NCI-H146 (cell line): ENCODE measurements around the gene GFY.

Experiments used
- DNase-seq: peaks from one replicate; lab custom pipeline; 2025; lab: John Stamatoyannopoulos, UW

The GFY gene

DNA sequence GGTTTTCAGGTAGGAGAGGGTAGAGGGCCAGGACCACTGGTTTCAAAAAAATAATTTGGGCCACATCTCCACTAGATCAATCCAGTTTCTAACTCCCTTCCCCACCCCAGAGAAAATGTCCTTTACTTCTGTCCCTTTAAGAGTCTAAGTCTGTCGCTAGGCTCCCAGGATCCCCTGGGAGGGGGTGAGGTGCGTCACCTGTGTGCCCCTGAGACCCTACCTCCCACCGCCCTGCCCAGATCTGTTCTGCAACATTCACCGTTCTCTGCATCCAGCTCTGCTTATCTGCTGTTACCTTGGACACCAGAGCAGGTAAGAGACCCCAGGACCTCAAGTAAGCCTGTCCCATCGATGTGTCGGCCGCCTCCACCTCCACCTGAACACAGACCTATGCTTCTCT, at the start of gene GFY:
GFY (plus strand) TSS at position 211 of the 400 bp plus-strand sequence. CDS start 1,043 bp downstream, outside the sequence.
- no peak for DNase-seq

DNA sequence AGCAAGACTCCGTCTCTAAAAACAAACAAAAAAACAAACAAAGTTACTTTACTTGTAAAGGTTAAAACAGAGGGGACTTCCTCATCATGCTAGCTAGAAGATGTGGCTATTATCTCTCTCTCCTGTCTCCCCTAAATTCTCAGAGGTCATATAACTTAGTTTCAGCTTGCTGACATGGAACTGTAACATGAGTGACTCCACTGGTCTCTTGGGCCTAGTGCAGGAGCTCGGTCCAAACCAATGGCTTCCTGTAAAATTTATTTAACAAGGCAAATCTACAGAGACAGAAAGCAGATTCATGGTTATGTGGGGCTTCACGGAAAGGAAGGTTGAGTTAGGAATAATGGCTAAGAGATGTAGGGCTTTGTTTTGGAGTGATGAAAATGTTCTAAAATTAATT, 46.7 kb upstream of the GFY start:
- DNase-seq = no peak

DNA sequence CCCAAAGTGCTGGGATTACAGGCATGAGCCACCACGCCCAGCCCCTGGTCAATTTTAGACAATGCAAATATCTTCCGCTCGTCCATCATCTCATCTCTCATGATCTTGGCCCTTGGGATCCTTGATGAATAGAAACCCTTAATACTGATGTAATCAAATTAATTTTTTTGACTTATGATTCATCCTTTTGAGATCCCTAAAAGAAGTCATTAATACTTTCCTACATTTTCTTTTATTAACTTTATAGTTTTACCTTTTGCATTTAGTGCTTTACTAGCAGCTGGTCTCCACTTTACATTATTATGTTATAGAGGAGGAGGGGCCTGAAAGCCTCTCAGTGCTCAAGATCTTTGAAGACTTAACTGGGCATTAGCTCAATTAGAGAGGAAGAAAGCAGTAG, 44.8 kb upstream of the GFY start:
- DNase-seq = no peak

DNA sequence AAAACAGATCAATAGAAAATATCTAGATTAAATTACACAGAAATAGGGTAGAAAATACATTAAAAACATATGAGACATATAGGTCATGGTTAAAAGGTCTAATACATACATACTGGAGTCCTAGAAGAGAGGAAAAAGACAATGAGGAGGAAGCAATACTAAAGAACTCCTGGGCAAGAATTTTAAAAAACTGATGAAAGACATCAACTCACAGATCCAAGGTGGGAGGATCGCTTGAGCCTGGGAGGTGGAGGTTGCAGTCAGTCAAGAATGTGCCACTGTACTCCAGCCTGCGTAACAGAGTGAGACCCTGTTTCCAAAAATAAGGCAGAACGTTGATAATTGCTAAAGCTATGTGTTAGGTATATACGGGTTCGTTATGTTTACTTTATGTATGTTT, 42.5 kb upstream of the GFY start:
- DNase-seq = no peak

- no peak for DNase-seq
These were observed 41.6 kb upstream of the GFY start for GRCh38 chr19:49383599-49383998.

GRCh38 chr19:49387936-49388372, 37.2 kb upstream of the GFY start, which contains the start of gene KASH5:
TSS of gene KASH5 (plus strand) at chr19:49388249. CDS start at chr19:49390884, 2,635 bp downstream.
- peak; percentile 56 for DNase-seq

- no peak for DNase-seq
These were observed 35.8 kb upstream of the GFY start for GRCh38 chr19:49389406-49389805.

DNA sequence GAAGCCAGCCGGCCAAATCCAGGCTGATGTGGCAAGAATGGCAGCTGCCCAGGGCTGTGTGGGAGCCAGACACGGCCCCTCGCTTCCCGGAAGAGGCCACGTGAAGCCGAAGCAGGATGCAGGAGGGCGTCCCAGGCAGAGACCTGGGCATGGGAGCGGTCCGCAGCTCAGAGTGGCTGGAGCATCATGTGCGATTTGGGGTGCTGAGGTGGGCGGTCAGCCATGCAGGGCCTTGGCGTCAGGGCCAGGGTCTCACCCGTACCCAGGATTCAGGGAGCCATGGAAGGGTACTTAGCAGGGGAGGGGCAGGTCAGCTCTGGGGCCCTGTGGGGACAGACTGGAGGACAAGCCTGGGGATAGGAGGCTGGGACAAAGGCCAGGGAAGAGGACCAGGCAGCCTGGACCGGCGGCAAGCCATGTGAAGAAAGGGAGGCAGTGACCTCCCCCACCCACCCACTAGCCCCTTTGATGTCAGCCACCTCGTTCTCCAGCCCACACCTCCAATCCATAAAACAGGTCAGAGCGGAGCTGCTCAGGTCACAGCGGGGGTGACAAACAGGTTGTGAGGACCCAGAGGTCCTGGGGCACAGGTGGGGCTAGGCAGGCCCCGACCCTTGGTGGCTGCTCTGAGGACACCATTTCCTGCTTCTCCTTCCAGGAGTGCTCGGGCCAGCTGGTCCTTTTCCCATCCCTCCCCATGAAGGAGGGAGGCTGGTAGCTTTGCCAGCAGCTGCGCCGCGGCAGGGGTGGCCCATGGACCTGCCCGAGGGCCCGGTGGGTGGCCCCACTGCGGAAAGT, 34.9 kb upstream of the GFY start:
- peak; percentile 23 for DNase-seq

GRCh38 chr19:49390929-49391359, 34.2 kb upstream of the GFY start:
- no peak for DNase-seq

- DNase-seq = peak; percentile 87
These were observed 33.4 kb upstream of the GFY start for GRCh38 chr19:49391581-49392399.

- DNase-seq = no peak
These were observed 31.3 kb upstream of the GFY start for GRCh38 chr19:49393881-49394280.

DNA sequence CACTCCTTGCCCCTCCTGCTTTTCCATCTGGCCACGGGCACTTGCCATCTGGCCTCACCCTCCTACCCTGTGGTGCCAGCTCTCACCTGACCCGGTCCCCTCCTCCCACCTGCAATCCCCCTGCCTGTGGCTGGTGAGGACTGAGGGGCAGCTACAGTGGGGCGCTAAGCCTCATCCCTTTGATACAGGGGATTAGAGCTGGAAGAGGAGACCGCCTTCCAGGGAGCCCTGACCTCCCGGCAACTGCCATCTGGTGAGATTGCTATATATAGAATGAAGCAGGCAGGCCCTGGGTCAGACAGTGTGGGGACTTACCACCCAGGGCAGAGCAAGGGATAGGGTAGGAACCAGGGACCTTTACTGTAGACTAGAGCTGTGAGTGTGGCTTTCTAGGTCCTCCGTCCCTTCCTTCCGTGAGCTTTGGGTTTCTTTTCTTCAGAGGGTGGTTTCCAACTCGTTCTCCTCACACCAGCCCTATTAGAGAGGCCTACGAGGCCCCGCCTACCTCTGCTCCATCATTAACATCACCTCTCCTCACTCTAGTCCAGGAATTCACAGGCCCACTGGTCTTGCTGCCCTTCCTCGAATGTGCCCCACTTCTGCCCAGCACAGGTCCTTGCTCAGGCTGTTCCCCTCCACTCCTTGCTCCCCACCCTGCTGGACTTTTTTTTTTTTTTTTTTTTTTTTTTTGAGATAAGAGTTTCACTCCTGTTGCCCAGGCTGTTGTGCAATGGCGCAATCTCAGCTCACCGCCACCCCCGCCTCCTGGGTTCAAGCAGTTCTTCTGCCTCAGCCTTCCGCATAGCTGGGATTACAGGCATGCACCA, 29.4 kb upstream of the GFY start:
- DNase-seq = no peak

GRCh38 chr19:49396738-49397505, 28.3 kb upstream of the GFY start:
- DNase-seq = no peak

DNA sequence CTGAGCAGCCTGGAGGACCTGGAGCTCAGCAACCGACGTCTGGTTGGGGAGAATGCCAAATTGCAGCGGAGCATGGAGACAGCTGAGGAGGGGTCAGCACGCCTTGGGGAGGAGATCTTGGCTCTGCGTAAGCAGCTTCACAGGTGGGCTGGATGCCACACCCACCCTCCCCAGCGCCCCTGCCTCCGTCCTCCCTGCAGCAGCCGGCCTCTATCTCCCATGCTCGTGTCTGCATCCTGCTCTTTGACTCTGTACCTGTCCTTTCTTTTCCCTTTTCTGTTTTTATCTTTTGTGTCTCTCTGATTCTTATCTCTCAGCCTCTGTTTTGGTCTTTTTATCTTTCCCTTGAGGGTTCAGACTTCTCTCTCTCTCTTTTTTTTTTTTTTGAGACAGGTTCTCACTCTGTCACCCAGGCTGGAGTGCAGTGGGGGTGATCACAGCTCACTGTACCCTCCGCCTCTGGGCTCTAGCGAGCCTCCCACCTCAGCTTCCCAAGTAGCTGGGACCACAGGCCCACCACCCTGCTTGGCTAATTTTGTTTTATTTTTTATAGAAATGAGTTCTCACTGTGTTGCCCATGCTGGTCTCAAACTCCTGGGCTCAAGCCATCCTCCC, 27.1 kb upstream of the GFY start:
- DNase-seq = no peak

GRCh38 chr19:49398931-49399330, 26.3 kb upstream of the GFY start:
- DNase-seq = no peak

DNA sequence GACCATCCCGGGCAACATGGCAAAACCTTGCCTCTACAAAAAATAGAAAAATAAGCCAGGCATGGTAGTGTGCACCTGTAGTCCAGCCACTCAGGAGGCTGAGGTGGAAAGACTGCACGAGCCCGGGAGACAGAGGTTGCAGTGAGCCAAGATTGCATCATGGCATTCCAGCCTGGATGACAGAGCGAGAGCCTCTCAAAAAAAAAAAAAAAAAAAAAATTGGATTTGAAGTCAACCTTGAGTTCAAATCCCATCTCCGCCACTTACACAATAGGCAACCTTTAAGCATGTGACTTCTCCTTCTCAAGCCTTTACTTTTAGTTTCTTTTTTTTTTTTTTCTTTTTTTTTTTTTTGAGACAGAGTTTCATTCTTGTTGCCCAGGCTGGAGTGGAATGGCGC, 25.2 kb upstream of the GFY start:
- no peak for DNase-seq

GRCh38 chr19:49403404-49404187, 21.6 kb upstream of the GFY start:
- peak; percentile 99 for DNase-seq

DNA sequence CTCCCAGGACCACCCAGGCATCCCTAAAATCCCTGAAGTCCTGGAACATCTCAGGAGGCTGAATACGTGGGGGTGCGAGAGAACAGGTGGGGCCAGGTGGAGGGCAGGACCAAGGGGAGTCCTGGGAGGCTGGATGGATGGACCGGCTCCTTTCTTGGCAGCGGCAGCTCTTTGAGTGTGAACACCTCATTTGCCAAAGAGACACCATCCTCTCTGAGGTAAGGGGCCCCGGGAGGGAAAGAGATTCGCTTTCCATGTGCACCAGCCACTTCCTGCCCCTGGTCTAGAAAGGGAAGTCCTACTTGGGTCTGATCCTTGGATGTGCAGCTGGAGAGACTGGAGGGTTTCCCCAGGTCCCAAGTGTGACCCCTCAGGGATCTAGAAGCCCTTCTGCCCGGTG, 18.1 kb upstream of the GFY start:
- DNase-seq = no peak

- no peak for DNase-seq
These were observed 17.6 kb upstream of the GFY start for GRCh38 chr19:49407482-49408015.
